ENCODE data around the gene ZNF69. TPM values are rescaled to one million over a fixed set of nuclear protein-coding genes. Genes with fewer than 3 reads are reported as not detected.
A peak's percentile ranks its signal among the peaks of the same experiment; 100 is the strongest.
"Not testable (repeated sequence)": the region's sequence is repeated elsewhere in the genome, so short reads cannot be mapped to it uniquely, and the experiment has no call there.

ZNF69 gene
- total and polyA plus RNA-seq, 12 donors, result 5.5 to 138 (median 11.9) TPM

- Histone ChIP-seq H3K27ac (no peak overlapping the region), H3K36me3 (replicated peaks in 1 of 2) (no peaks in the 10 kb centered on the region), H3K9me3 (replicated peaks in 1 of 3) (peaks cover 0 to 16% (median 0%) of the 10 kb centered on the region in 3 donors), H3K4me3 (no peak overlapping the region), H3K27me3 (no peaks in the 10 kb centered on the region), H3K4me1 (replicated peaks in 1 of 2) (no peaks in the 10 kb centered on the region)
- no peak for DNase-seq
- WGBS, 4 donors, result 56 to 87% (median 76%) methylated on average over 1 of the region's 1 CpG
- intact Hi-C loops (cut with DNase I), result no loop called here
- no peak for TF ChIP-seq POLR2A (IDR thresholded peaks at IDR 0.05)
- TF ChIP-seq, protein P1, sequence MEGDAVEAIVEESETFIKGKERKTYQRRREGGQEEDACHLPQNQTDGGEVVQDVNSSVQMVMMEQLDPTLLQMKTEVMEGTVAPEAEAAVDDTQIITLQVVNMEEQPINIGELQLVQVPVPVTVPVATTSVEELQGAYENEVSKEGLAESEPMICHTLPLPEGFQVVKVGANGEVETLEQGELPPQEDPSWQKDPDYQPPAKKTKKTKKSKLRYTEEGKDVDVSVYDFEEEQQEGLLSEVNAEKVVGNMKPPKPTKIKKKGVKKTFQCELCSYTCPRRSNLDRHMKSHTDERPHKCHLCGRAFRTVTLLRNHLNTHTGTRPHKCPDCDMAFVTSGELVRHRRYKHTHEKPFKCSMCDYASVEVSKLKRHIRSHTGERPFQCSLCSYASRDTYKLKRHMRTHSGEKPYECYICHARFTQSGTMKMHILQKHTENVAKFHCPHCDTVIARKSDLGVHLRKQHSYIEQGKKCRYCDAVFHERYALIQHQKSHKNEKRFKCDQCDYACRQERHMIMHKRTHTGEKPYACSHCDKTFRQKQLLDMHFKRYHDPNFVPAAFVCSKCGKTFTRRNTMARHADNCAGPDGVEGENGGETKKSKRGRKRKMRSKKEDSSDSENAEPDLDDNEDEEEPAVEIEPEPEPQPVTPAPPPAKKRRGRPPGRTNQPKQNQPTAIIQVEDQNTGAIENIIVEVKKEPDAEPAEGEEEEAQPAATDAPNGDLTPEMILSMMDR (IDR thresholded peaks at IDR 0.05), result no peak
Measured at GRCh38 chr19:11873762-11874161, 13.8 kb upstream of the ZNF69 start.

DNA sequence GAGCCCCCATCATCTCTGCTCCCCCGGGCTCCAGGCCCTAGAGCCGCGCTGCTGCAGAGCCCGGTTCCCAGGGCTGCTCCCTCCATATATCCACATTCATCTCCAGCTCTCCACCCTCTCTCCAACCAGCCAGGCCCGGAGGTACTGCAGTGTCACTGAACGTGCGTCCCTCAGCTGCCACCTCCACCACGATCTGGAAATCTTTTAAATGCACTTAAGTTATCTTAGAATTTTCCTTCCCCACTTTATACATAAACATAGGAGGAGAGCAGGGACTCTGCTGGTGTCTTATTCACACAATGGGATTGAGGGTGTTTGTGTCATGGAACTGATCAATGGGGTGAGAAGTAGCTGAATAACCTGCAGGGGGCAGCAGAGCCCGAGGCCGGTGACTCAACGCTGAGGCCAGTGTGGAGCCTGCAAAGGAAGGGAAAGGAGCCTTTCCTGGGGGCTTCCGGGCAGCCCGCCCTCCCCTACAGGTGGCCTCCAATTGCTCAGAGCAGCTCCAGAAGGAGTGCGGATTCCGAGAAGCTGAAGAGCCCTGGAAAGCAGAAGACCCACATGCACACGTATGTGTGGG lies 7.8 kb upstream of the ZNF69 start:
- H3K36me3 ChIP-seq (replicated peaks in 1 of 2); H3K4me1 ChIP-seq (replicated peaks in 1 of 2); H3K27ac ChIP-seq; H3K4me3 ChIP-seq; H3K9me3 ChIP-seq (replicated peaks in 1 of 3); H3K27me3 ChIP-seq: not testable (repeated sequence)
- TF ChIP-seq, protein P1 (IDR thresholded peaks at IDR 0.05), result peak in 4 of 6 experiments; percentile 20 to 45 (median 30)
- peak in 6 of 7 donors; percentile 22 to 56 (median 44) for DNase-seq
- WGBS, 4 donors, result 72 to 89% (median 80%) methylated on average over 9 to 16 of the region's 16 CpGs
- intact Hi-C loops (cut with DNase I), result loop anchor here (5.0 to 10.0 kb wide), 2 partner anchors 105 to 113 kb away; no protein-coding TSS in a partner anchor

GRCh38 chr19:11880598-11880997 lies 7.0 kb upstream of the ZNF69 start:
- Histone ChIP-seq H3K9me3 (replicated peaks in 1 of 3) (no peaks in the 10 kb centered on the region), H3K27ac (no peak overlapping the region), H3K36me3 (replicated peaks in 1 of 2) (no peaks in the 10 kb centered on the region), H3K4me3 (no peak overlapping the region), H3K4me1 (replicated peaks in 1 of 2) (no peaks in the 10 kb centered on the region), H3K27me3 (no peaks in the 10 kb centered on the region)
- intact Hi-C loops (cut with DNase I), result loop anchor here (5.0 to 10.0 kb wide), 2 partner anchors 104 to 112 kb away; no protein-coding TSS in a partner anchor
- DNase-seq, result no peak
- WGBS, 4 donors, result 84 to 88% (median 86%) methylated on average over 12 of the region's 12 CpGs
- TF ChIP-seq, protein P1 (IDR thresholded peaks at IDR 0.05), result no peak
- TF ChIP-seq POLR2A (IDR thresholded peaks at IDR 0.05), result no peak

GRCh38 chr19:11881151-11881800 lies 6.3 kb upstream of the ZNF69 start:
- DNase-seq, result peak; percentile 51 to 79 (median 66)
- Histone ChIP-seq H3K4me1 (replicated peaks in 1 of 2) (no peaks in the 10 kb centered on the region), H3K9me3 (replicated peaks in 1 of 3) (no peaks in the 10 kb centered on the region), H3K4me3 (no peak overlapping the region), H3K27me3 (no peaks in the 10 kb centered on the region), H3K27ac (no peak overlapping the region), H3K36me3 (replicated peaks in 1 of 2) (no peaks in the 10 kb centered on the region)
- intact Hi-C loops (cut with DNase I), result loop anchor here (5.0 to 10.0 kb wide), 2 partner anchors 104 to 111 kb away; no protein-coding TSS in a partner anchor
- WGBS, 4 donors, result 12 to 16% (median 13%) methylated on average over 10 of the region's 10 CpGs
- TF ChIP-seq POLR2A (IDR thresholded peaks at IDR 0.05), result no peak
- TF ChIP-seq, protein P1 (IDR thresholded peaks at IDR 0.05), result peak; percentile 56 to 84 (median 76)
